WTC11 (cell line): ENCODE measurements around the gene ABCG1.

Experiments used
- AFF4 ChIP-seq: sonication (generic); formaldehyde crosslinking; IDR thresholded peaks from 2 replicates; pipeline ENCODE4 v1.8.1; 2023; ENCODE audit warnings: mild to moderate bottlenecking, missing genetic modification reagents, borderline replicate concordance
- CTCF ChIP-seq: fragments of 200-600 bp; IDR thresholded peaks from 2 replicates; pipeline ENCODE4 v1.8.0; 2022; ENCODE audit warnings: antibody characterized with exemption
- ESRRA ChIP-seq: sonication (generic); formaldehyde crosslinking; IDR thresholded peaks from 2 replicates; pipeline ENCODE4 v1.8.1; 2022; ENCODE audit warnings: mild to moderate bottlenecking, missing genetic modification reagents, borderline replicate concordance
- TF ChIP-seq, protein P1 (sequence below): fragments of 250-450 bp; sonication (Bioruptor Pico); IDR thresholded peaks from 2 replicates; pipeline ENCODE4 v1.9.0; 2021; ENCODE audit warnings: mild to moderate bottlenecking

GRCh38 chr21:42278451-42279149 is 59.7 kb downstream of the ABCG1 start:
- TF ChIP-seq AFF4 (no peak), CTCF (no peak), ESRRA (no peak)
- TF ChIP-seq, protein P1, sequence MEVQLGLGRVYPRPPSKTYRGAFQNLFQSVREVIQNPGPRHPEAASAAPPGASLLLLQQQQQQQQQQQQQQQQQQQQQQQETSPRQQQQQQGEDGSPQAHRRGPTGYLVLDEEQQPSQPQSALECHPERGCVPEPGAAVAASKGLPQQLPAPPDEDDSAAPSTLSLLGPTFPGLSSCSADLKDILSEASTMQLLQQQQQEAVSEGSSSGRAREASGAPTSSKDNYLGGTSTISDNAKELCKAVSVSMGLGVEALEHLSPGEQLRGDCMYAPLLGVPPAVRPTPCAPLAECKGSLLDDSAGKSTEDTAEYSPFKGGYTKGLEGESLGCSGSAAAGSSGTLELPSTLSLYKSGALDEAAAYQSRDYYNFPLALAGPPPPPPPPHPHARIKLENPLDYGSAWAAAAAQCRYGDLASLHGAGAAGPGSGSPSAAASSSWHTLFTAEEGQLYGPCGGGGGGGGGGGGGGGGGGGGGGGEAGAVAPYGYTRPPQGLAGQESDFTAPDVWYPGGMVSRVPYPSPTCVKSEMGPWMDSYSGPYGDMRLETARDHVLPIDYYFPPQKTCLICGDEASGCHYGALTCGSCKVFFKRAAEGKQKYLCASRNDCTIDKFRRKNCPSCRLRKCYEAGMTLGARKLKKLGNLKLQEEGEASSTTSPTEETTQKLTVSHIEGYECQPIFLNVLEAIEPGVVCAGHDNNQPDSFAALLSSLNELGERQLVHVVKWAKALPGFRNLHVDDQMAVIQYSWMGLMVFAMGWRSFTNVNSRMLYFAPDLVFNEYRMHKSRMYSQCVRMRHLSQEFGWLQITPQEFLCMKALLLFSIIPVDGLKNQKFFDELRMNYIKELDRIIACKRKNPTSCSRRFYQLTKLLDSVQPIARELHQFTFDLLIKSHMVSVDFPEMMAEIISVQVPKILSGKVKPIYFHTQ: no peak
